Endothelial cell (in vitro differentiated cells): ENCODE results near the gene TBC1D5. TPM values are rescaled to one million over a fixed set of nuclear protein-coding genes. Genes with fewer than 3 reads are reported as not detected.

Source experiments
- DNase-seq: peaks from one replicate; pipeline ENCODE4 v3.0.0; 2021; ENCODE audit warnings: low spot score
- H3K27ac Mint-ChIP-seq: one replicate; pipeline ENCODE4 v1.8.0; 2021; ENCODE audit warnings: mixed read lengths, inconsistent platforms; ENCODE audit not compliant: unreplicated experiment
- H3K27me3 Mint-ChIP-seq: one replicate; pipeline ENCODE4 v1.8.0; 2021; ENCODE audit warnings: mild to moderate bottlenecking, moderate library complexity, mixed read lengths, inconsistent platforms; ENCODE audit not compliant: unreplicated experiment
- H3K36me3 Mint-ChIP-seq: one replicate; pipeline ENCODE4 v1.8.0; 2021; ENCODE audit warnings: mild to moderate bottlenecking, low read depth, mixed read lengths, inconsistent platforms; ENCODE audit not compliant: unreplicated experiment
- H3K4me1 Mint-ChIP-seq: one replicate; pipeline ENCODE4 v1.8.0; 2021; ENCODE audit warnings: mild to moderate bottlenecking, mixed read lengths, inconsistent platforms; ENCODE audit not compliant: unreplicated experiment
- H3K4me3 Mint-ChIP-seq: one replicate; pipeline ENCODE4 v1.8.0; 2021; ENCODE audit warnings: mild to moderate bottlenecking, mixed read lengths, inconsistent platforms; ENCODE audit not compliant: unreplicated experiment
- H3K9me3 Mint-ChIP-seq: one replicate; pipeline ENCODE4 v1.8.0; 2021; ENCODE audit warnings: mixed read lengths, inconsistent platforms; ENCODE audit not compliant: unreplicated experiment
- CTCF ChIP-seq: fragments of 200-600 bp; sonication (generic); IDR thresholded peaks from one replicate; pipeline ENCODE4 v1.5.0; 2021; ENCODE audit warnings: antibody characterized with exemption; ENCODE audit not compliant: unreplicated experiment
- total RNA-seq: library from RNA; stranded (reverse); fragmentation: NEBNext Ultra II Directional; extraction: Animal tissue kit (Norgen Biotek cat#: 25700); gene quantifications from one replicate; pipeline ENCODE4 v1.2.1, GENCODE V29; 2021; ENCODE audit not compliant: unreplicated experiment

TBC1D5 gene
- total RNA-seq, 1 donor from 2014 or later: 48.2 TPM

GRCh38 chr3:17469954-17470353, 272.5 kb downstream of the TBC1D5 start:
- Mint-ChIP-seq H3K4me1 (no peaks in the 10 kb centered on the region), H3K9me3 (no peaks in the 10 kb centered on the region), H3K4me3 (no peak overlapping the region), H3K27me3 (no peaks in the 10 kb centered on the region), H3K36me3 (no peaks in the 10 kb centered on the region), H3K27ac (no peak overlapping the region)
- no peak for DNase-seq
- no peak for TF ChIP-seq CTCF

GRCh38 chr3:17469520-17469919, 272.9 kb downstream of the TBC1D5 start:
- Mint-ChIP-seq H3K27me3 (no peaks in the 10 kb centered on the region), H3K27ac (no peak overlapping the region), H3K36me3 (no peaks in the 10 kb centered on the region), H3K9me3 (no peaks in the 10 kb centered on the region), H3K4me3 (no peak overlapping the region), H3K4me1 (no peaks in the 10 kb centered on the region)
- TF ChIP-seq CTCF: no peak
- no peak for DNase-seq

- no peak for TF ChIP-seq CTCF
- H3K27me3 Mint-ChIP-seq: no peaks in the 10 kb centered on the region
- DNase-seq: no peak
- no peak overlapping the region for H3K4me3 Mint-ChIP-seq
- no peaks in the 10 kb centered on the region for H3K36me3 Mint-ChIP-seq
- H3K9me3 Mint-ChIP-seq: no peaks in the 10 kb centered on the region
- H3K27ac Mint-ChIP-seq: no peak overlapping the region
- H3K4me1 Mint-ChIP-seq: no peaks in the 10 kb centered on the region
Observed at GRCh38 chr3:17466028-17466427, 276.4 kb downstream of the TBC1D5 start.

GRCh38 chr3:17459470-17459993, 282.9 kb downstream of the TBC1D5 start:
- no peak for DNase-seq
- Mint-ChIP-seq H3K4me3 (no peak overlapping the region), H3K27ac (no peak overlapping the region), H3K27me3 (no peaks in the 10 kb centered on the region), H3K4me1 (no peaks in the 10 kb centered on the region), H3K9me3 (no peaks in the 10 kb centered on the region), H3K36me3 (no peaks in the 10 kb centered on the region)
- no peak for TF ChIP-seq CTCF

- H3K4me1 Mint-ChIP-seq: peaks cover 5% of the 10 kb centered on the region
- H3K9me3 Mint-ChIP-seq: no peaks in the 10 kb centered on the region
- H3K36me3 Mint-ChIP-seq: no peaks in the 10 kb centered on the region
- H3K4me3 Mint-ChIP-seq: no peak overlapping the region
- no peak overlapping the region for H3K27ac Mint-ChIP-seq
- DNase-seq: no peak
- no peak for TF ChIP-seq CTCF
- H3K27me3 Mint-ChIP-seq: no peaks in the 10 kb centered on the region
Observed at GRCh38 chr3:17456650-17457049, 285.8 kb downstream of the TBC1D5 start.
